ENCODE data around the gene ROR1. TPM values are rescaled to one million over a fixed set of nuclear protein-coding genes. Genes with fewer than 3 reads are reported as not detected.

ROR1 gene
- total RNA-seq, 6 experiments from 2014 or later = 0.04 to 0.58 (median 0.37) TPM

DNA sequence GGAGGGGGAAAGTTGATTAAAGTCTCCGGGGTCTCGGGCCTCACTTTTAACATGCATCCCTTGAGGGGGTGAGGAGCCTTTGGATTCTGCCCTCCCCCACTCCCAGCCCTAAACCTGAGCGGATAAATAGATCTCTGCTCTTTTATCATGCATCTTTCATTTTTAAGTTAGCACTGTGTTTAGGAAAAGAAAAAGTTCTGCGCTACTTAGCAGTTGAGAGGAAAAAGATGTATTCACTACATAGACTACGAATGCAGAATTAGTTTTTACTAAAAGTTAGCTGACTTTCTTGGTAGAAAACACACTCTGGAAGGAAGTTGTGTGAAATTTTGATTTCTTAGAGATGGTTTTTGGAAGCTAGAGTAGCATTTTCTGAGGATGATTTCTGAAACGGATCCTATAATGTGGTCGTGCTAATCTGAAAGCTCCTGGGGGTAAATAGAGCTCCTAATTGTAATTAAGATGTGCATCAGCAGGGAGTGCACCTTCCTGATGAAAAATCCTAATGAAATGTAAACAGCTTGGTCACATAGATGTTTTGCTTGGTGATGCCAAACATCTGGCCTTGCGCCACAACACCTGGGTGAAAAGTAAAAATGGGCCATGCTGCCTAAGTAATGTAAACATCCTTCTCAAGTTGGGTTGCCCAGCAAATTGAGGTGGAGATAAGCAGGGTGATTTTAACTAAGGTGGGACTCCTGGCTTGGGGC lies 1.8 kb downstream of the ROR1 start:
- intact Hi-C loops (cut with DNase I) = no loop called here
- Histone ChIP-seq H3K27me3 (peaks cover 0 to 5% of the 10 kb centered on the region in 2 donors), H3K27ac (no peak overlapping the region), H3K9me3 (no peaks in the 10 kb centered on the region), H3K4me1 (peaks cover 0 to 8% (median 3%) of the 10 kb centered on the region in 4 donors), H3K36me3 (no peaks in the 10 kb centered on the region), H3K4me3 (peak overlapping the region; percentile 39 to 60 (median 47))
- DNase-seq = no peak
- no peak for TF ChIP-seq POLR2A (IDR thresholded peaks at IDR 0.05)
- TF ChIP-seq, protein P1, sequence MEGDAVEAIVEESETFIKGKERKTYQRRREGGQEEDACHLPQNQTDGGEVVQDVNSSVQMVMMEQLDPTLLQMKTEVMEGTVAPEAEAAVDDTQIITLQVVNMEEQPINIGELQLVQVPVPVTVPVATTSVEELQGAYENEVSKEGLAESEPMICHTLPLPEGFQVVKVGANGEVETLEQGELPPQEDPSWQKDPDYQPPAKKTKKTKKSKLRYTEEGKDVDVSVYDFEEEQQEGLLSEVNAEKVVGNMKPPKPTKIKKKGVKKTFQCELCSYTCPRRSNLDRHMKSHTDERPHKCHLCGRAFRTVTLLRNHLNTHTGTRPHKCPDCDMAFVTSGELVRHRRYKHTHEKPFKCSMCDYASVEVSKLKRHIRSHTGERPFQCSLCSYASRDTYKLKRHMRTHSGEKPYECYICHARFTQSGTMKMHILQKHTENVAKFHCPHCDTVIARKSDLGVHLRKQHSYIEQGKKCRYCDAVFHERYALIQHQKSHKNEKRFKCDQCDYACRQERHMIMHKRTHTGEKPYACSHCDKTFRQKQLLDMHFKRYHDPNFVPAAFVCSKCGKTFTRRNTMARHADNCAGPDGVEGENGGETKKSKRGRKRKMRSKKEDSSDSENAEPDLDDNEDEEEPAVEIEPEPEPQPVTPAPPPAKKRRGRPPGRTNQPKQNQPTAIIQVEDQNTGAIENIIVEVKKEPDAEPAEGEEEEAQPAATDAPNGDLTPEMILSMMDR (IDR thresholded peaks at IDR 0.05) = no peak
- WGBS (ENCODE audit: insufficient coverage, low coverage, low lambda C conversion rate, missing lambda C conversion rate) = 30% methylated on average over 7 of the region's 8 CpGs
- no peak for ATAC-seq

DNA sequence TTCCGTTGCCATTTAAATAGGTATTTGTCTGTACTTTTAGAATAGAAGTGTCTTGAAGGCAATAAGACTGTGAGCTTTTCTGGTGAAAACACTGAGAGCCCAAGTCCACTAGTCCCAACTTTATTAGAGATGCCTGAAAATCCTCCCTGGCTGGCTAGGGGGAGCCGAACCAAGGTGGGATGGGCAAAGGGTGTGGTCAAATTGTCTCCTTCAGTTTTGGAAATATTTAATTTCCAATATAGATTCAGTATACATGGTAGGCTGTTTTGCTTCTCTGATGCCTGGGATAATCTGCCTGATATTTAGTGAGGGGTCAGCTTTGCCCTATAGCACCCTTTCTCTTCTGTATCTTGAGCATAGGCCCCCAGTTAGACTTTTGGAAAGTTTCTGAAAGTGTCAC lies 3.5 kb downstream of the ROR1 start:
- DNase-seq (no peak), ATAC-seq (no peak)
- intact Hi-C loops (cut with DNase I) = no loop called here
- TF ChIP-seq, protein P1 (IDR thresholded peaks at IDR 0.05) = no peak
- no peak for TF ChIP-seq POLR2A (IDR thresholded peaks at IDR 0.05)
- no peaks in the 10 kb centered on the region for H3K9me3 ChIP-seq
- WGBS (ENCODE audit: insufficient coverage, low coverage, low lambda C conversion rate, missing lambda C conversion rate) = 63% methylated on average over 2 of the region's 2 CpGs
- peaks cover 0 to 5% of the 10 kb centered on the region in 2 donors for H3K27me3 ChIP-seq
- H3K4me1 ChIP-seq = peaks cover 0 to 8% (median 3%) of the 10 kb centered on the region in 4 donors
- no peak overlapping the region for H3K27ac ChIP-seq
- H3K4me3 ChIP-seq = no peak overlapping the region
- no peaks in the 10 kb centered on the region for H3K36me3 ChIP-seq

DNA sequence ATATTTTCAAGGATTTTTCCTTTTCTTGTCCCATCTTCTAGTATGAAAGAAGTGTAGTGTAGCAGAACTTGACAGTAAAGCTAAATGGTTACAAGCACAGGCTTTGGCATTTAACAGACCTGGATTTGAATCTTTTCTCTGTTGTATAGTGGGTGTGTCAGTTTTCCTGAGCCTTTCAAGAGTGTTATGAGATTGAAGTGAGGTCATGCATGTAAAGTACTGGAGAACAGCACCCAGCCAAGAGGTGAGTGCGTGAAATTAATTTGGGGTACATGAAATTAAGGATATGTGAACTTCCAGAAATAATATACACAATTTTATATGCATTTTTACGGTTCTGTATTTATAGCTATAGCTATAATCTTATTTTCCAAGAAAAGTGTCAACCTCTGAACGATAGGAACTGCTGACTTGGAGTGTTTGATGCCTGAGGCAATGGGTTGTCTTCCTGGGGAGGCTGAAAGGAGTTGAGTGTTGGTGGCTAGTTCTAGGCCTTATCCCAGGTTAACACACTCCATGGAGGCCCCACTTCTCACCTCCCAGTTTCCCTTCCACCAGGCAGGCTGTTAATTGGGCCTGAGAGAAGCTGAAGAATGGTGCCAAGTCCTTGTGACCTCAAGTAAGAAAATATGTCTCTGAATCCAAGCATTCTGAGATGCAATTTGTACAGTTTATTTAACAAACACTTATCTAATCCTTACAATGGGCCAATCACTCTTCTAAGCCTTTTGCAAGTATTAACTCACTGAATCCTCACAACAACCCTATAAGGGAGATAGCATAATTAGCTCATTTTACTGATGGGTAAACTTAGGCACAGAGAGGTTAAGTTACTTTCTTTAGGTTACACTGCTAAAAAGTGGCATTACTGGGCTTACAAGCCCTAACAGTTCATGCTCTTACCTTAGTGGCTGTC lies 4.4 kb downstream of the ROR1 start:
- H3K4me1 ChIP-seq = peaks cover 0 to 8% (median 3%) of the 10 kb centered on the region in 4 donors
- H3K36me3 ChIP-seq = no peaks in the 10 kb centered on the region
- no peak overlapping the region for H3K4me3 ChIP-seq
- H3K27ac ChIP-seq = no peak overlapping the region
- no peaks in the 10 kb centered on the region for H3K9me3 ChIP-seq
- ATAC-seq (no peak), DNase-seq (no peak)
- 87% methylated on average over 3 of the region's 3 CpGs for WGBS (ENCODE audit: insufficient coverage, low coverage, low lambda C conversion rate, missing lambda C conversion rate)
- TF ChIP-seq POLR2A (IDR thresholded peaks at IDR 0.05) = no peak
- TF ChIP-seq, protein P1 (IDR thresholded peaks at IDR 0.05) = no peak
- intact Hi-C loops (cut with DNase I) = no loop called here
- peaks cover 0 to 5% of the 10 kb centered on the region in 2 donors for H3K27me3 ChIP-seq

DNA sequence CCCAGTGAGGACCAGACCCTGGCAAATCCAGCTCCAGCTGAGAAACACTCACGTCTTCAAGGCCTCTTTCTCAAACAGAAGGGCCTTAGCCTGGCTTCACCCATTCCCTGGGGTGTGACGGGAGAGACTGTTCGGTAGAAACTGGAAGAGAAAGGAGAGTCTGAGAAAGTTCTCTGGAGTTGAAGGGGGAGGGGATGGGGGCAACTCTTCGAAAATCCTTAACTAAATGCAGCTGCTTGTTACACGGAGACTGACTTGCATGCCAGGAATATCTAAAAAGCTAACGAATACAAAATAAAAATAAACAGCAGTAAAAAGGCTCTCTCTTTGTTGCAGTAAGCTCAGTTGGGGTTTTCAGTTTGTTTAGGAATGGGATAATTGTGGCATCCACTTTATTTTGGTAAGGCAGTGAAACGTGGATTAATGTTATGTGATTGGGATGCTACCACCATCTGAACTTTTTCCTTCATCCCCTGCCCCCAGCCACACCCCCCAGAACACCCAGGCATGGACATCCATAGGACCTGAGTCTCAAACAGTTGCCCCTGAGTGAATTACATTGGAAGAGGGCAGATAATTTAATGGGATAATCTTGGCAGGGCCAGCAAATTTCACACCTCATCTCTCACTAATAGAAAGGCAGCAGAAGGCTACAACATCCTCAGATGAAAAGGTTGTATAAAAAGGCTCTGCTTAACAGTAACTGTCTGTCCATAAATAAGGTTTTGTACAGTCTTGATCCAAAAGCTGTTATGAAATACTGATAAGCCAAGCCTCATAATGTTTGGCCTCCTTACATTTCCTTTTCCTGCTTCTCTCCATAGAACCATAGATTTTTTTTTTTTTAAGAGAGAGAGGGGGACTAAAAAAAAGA lies 5.8 kb downstream of the ROR1 start:
- peaks cover 0 to 5% of the 10 kb centered on the region in 2 donors for H3K27me3 ChIP-seq
- no peak overlapping the region for H3K4me3 ChIP-seq
- peaks cover 0 to 13% (median 0%) of the 10 kb centered on the region in 4 donors for H3K4me1 ChIP-seq
- H3K9me3 ChIP-seq = no peaks in the 10 kb centered on the region
- ATAC-seq (no peak), DNase-seq (no peak)
- WGBS (ENCODE audit: insufficient coverage, low coverage, low lambda C conversion rate, missing lambda C conversion rate) = 56% methylated on average over 7 of the region's 7 CpGs
- H3K36me3 ChIP-seq = no peaks in the 10 kb centered on the region
- intact Hi-C loops (cut with DNase I) = no loop called here
- TF ChIP-seq, protein P1 (IDR thresholded peaks at IDR 0.05) = no peak
- TF ChIP-seq POLR2A (IDR thresholded peaks at IDR 0.05) = no peak
- H3K27ac ChIP-seq = no peak overlapping the region

Data from right lobe of liver (tissue), 6 donors.